Stimulated activated CD8-positive, alpha-beta memory T cell treated with anti-CD3 and anti-CD28 coated beads, Interleukin-4, amount 100 ng/mL, for 1 hour (primary cell): Measurements from ENCODE around the gene STK35.

ENCODE experiments used
- DNase-seq, 2 donors: peaks; one replicate each; pipeline ENCODE4 v3.0.0-alpha.2; 2020; ENCODE audit warnings: low read depth in 2 of 2, low spot score in 1 of 2

The STK35 gene

GRCh38 chr20:2133318-2134183 is 31.9 kb downstream of the STK35 start:
- DNase-seq = no peak

DNA sequence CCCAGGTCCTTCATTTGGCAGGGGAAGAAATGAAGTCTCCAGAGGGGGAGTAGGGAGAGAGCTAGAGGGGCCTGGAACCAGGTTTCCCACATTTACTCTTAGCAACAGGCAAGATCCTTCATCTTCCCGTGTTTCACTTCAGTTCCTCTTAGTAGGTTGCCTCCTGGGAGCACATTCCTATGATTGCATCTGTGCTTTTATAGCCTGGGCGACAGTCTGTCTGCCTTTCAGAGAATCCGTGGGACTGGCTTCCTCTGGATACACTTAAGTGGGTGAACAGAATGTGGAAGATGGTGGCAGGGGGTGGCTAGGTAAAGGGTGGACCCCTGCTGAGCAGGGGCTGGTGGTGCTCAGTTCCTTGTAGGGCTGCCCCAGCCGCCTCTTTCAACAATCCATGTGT is 33.4 kb downstream of the STK35 start:
- DNase-seq = no peak

DNA sequence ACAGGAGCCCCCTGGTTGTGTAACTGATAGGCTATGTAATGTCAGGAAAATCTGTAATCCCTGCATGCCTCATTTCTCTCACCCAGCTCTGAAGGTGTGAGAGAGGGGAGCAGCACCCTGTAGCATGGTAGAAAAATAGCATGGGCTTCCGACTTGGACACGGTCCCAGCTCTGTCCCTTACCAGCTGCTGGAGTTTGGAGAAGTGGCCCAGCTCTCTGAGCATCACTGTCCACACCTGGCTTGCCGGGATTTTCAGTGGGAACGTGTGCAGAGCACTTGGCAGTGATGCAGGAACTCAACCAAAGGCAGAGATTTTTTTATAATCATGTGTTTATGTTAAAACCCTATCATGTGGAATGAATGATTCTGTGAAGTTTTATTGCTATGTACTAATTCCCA is 34.6 kb downstream of the STK35 start:
- DNase-seq = no peak

GRCh38 chr20:2137552-2138201 is 36.0 kb downstream of the STK35 start:
- no peak for DNase-seq

- DNase-seq = no peak
Observed at GRCh38 chr20:2138396-2138795, 36.8 kb downstream of the STK35 start.

DNA sequence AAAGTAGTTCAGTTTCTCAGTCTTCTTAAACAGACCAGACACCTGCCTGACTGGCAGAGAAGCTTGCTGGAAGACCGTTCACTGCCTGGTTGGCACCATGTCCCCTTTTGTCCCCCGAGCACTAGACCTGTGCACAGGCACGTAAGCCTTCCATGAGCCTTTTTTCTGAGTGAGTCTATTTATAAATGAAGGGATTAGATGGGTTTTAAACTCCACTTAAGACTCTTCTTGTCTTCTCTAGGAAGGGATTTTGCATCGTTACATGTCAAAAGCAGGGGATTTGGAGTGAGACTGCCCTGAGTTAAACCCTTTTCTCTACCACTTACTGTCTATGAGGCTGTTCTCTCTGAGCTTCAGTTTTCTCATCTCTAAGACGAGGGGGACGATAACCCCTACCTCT is 37.6 kb downstream of the STK35 start:
- DNase-seq = no peak

GRCh38 chr20:2139736-2140135 is 38.1 kb downstream of the STK35 start:
- DNase-seq = no peak

GRCh38 chr20:2140561-2140960 is 38.9 kb downstream of the STK35 start:
- DNase-seq = no peak

- no peak for DNase-seq
Observed at GRCh38 chr20:2141600-2142575, 40.3 kb downstream of the STK35 start.

DNA sequence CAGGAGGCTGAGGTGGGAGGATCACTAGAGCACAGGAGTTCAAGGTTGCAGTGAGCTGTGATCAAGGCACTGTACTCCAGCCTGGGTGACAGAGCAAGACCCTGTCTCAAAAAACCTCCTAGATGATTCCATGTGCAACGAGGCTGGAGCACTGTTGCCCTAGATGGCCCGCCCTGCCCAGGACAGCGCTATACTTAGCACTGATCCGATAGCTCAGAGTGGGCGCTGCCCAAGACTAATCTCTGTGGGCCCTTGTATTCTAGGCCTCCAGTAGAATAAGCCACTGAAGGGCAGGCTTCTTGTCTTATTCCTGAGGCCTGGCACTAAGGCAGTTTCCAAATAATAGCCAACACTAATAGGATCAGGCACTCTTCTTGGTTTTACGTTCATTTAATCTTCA is 41.0 kb downstream of the STK35 start:
- no peak for DNase-seq

- DNase-seq = no peak
Observed at GRCh38 chr20:2143594-2143993, 42.0 kb downstream of the STK35 start.

DNA sequence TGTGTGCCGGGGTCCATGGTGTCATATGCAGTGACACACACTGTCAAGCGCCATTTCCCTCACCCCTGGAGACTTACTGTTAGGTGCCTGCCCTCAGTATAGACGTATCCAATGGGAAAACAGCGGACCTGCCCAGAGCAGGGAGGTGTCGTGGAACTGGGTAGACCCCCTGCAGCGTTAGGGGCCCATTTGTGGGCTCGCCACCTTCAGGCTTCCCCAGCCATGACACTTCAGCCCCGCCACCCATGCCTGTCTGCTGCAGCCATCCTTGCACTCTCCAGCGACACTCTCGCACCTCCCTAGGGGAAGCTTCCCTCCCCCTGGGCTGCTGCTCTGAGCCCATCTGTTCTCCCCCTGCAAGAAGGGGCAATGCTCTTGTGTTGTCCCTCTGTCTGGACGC is 43.2 kb downstream of the STK35 start:
- DNase-seq = no peak

DNA sequence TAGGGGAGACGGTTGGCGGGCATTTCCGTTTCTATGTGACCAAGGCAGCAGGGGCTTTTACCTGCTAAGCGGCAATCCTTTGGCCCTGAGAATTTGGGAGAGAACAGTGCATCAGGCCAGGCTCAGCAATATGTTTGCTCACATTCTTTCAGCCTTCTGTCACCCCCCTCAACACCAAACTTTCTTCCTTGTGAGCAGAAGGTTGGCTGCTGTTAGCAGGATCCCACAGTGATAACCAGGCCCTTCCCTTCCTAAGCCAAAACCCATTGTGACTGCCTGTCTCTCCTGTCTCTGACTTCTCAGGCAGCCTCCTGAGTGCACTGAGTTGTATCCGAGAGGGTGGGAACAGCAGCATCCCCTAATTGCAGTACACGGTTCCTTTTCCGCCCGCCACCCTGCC is 43.7 kb downstream of the STK35 start:
- no peak for DNase-seq

- no peak for DNase-seq
Observed at GRCh38 chr20:2146080-2146867, 44.6 kb downstream of the STK35 start.

DNA sequence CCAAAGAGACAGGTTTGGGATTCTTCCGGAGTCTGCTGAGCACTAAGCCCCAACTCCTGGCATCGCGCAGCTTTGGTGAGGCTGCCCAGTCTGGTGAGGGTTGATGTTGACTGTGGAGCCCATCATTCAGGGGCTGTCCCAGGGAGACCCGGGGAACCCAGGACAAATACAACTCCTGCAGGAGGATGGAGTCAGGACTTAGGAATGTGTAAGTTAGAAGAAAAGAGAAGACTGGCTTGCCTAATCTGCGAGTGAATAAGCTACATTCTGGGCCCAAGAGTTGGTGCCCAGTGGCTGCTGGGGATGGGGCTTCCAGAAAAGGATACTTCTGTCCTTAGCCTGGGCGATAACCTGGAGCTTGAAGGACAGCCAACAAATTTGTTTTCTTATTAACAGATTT is 47.9 kb downstream of the STK35 start:
- DNase-seq = no peak

- no peak for DNase-seq
Observed at GRCh38 chr20:2150660-2151059, 49.0 kb downstream of the STK35 start.

GRCh38 chr20:2151858-2152281 is 50.2 kb downstream of the STK35 start:
- no peak for DNase-seq

DNA sequence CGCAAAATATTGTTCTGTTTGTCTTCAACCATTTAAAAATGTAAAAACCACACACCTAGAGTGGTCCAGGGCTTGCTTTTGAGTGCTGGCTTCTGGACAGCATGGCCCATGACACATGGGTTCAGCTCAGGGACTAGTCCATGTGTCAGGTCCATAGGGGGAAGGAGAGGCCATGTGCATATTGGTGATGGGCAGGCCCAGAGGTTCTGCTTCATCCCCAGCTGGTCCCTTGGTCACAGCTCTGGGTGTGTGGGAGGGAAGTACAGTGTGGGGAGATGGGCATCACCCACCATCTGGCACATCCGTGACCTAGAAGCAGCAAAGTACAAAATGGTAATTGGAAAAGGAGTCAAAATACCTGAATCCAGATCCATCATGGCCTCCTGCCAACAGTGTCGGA is 50.7 kb downstream of the STK35 start:
- DNase-seq = no peak

DNA sequence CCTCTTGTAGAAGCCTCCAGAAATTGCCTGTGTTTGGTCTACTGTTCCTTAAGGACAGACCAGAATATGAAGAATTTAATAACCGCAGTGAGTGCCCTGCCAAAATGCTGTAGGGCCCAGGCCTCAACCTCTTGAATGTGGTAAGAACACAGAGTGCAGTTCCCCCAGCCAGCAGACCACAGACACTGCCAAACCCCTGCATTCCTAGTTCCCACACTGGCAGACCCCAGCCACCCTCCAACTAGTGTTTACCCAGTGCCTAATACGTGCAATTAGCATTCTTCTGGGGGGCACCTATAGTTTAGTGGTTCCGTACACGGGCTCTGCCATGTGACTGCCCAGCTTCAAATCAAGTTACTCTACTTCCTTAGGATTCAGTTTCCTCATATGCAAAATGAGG is 51.7 kb downstream of the STK35 start:
- DNase-seq = no peak

DNA sequence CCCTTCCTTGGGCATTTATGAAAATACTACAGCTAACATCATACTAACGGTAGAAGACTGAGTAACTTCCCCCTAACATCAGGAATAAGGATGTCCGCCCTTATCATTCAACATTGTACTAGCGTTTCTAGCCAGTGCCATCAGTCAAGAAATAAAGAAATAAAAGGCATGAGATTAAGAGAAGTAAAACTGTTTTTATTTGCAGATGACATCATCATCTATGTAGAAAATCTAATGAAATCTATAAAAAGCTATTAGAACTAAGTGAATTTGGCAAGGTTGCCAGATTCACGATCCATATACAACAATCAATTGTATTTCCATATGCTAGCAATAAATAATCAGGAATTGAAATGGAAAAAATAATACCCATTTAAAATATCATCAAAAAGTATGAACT is 54.6 kb downstream of the STK35 start:
- no peak for DNase-seq
